GM12878 (cell line): ENCODE measurements around the gene FXYD1.

Source experiments
- BRCA1 ChIP-seq: IDR thresholded peaks from 2 replicates; pipeline ENCODE4 v1.6.1; 2011; ENCODE audit warnings: low read depth, low read length, improper control_type of control experiment
- CBFB ChIP-seq: IDR thresholded peaks from 2 replicates; pipeline ENCODE4 v1.6.1; 2016; ENCODE audit warnings: antibody characterized with exemption, low read depth
- EGR1 ChIP-seq, 2 experiments: IDR thresholded peaks; 1 replicate in 1 of 2; 2 replicates in 1 of 2; pipeline ENCODE4 v1.6.1; 2011 to 2012; ENCODE audit warnings: low read depth in 2 of 2, low read length in 2 of 2, borderline replicate concordance in 1 of 2, mild to moderate bottlenecking in 1 of 2, moderate library complexity in 1 of 2
- FOXM1 ChIP-seq: IDR thresholded peaks from 2 replicates; pipeline ENCODE4 v1.6.1; 2012; ENCODE audit warnings: low read depth, mild to moderate bottlenecking, inconsistent platforms, low read length, moderate library complexity
- NRF1 ChIP-seq: conservative IDR thresholded peaks from 2 replicates; pipeline ENCODE4 v1.6.1; 2011; ENCODE audit warnings: mild to moderate bottlenecking, low read depth, low read length, improper control_type of control experiment
- TF ChIP-seq, protein P1 (sequence below): fragments of 150-350 bp; IDR thresholded peaks from 2 replicates; pipeline ENCODE4 v1.6.1; 2016; ENCODE audit warnings: low read depth, low read length
- TF ChIP-seq, protein P2 (sequence below): IDR thresholded peaks from 2 replicates; pipeline ENCODE4 v1.6.1; 2012; ENCODE audit warnings: low read depth, low read length, improper control_type of control experiment
- TF ChIP-seq, protein P3 (sequence below), 3 experiments: IDR thresholded peaks in 2 of 3; conservative IDR thresholded peaks in 1 of 3; 2 replicates each; pipeline ENCODE4 v1.5.1; 2011; ENCODE audit warnings: low read depth in 3 of 3, low read length in 3 of 3, mild to moderate bottlenecking in 3 of 3, control low read depth in 2 of 3, moderate library complexity in 2 of 3, inconsistent platforms in 1 of 3, mixed read lengths in 1 of 3; ENCODE audit not compliant: control insufficient read depth in 2 of 3, insufficient read depth in 1 of 3; ENCODE audit errors: extremely low read depth in 1 of 3

DNA sequence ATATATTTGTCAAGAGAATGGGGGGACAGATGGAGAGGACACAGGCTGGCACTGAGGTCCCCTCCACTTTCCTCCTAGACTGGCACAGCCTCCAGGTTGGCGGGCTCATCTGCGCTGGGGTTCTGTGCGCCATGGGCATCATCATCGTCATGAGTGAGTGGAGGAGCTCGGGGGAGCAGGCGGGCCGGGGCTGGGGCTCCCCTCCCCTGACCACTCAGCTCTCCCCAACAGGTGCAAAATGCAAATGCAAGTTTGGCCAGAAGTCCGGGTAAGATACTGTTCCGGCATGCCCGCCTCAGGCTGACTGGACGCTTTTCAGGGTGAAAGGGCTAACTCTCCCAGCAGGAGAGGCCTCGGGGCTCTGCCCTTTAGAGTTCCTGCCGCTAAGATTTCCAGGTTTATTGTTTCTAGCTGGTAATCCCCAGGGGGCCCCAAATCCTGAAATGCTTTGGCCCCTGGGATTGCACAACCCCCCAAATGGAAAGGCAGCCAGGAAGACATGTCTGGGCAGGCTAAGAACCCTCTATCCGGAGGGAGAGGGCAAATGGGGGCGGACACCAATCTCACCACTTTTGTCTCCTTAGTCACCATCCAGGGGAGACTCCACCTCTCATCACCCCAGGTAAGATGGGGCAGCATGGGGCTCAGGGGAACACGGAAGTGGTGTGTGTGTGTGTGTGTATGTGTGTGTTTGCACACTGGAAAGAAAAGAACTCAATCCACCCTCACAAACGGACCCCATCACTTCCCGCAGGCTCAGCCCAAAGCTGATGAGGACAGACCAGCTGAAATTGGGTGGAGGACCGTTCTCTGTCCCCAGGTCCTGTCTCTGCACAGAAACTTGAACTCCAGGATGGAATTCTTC lies 15.7 kb upstream of the FXYD1 start:
- TF ChIP-seq BRCA1 (no peak), CBFB (no peak), FOXM1 (no peak), EGR1 (IDR thresholded peaks at IDR 0.05; ENCODE audit: borderline replicate concordance in 1 of 2, low read depth in 2 of 2, low read length in 2 of 2) (no peak), NRF1 (no peak)
- TF ChIP-seq, protein P1, sequence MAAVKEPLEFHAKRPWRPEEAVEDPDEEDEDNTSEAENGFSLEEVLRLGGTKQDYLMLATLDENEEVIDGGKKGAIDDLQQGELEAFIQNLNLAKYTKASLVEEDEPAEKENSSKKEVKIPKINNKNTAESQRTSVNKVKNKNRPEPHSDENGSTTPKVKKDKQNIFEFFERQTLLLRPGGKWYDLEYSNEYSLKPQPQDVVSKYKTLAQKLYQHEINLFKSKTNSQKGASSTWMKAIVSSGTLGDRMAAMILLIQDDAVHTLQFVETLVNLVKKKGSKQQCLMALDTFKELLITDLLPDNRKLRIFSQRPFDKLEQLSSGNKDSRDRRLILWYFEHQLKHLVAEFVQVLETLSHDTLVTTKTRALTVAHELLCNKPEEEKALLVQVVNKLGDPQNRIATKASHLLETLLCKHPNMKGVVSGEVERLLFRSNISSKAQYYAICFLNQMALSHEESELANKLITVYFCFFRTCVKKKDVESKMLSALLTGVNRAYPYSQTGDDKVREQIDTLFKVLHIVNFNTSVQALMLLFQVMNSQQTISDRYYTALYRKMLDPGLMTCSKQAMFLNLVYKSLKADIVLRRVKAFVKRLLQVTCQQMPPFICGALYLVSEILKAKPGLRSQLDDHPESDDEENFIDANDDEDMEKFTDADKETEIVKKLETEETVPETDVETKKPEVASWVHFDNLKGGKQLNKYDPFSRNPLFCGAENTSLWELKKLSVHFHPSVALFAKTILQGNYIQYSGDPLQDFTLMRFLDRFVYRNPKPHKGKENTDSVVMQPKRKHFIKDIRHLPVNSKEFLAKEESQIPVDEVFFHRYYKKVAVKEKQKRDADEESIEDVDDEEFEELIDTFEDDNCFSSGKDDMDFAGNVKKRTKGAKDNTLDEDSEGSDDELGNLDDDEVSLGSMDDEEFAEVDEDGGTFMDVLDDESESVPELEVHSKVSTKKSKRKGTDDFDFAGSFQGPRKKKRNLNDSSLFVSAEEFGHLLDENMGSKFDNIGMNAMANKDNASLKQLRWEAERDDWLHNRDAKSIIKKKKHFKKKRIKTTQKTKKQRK, result no peak
- TF ChIP-seq, protein P2, sequence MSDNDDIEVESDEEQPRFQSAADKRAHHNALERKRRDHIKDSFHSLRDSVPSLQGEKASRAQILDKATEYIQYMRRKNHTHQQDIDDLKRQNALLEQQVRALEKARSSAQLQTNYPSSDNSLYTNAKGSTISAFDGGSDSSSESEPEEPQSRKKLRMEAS, result no peak
- TF ChIP-seq, protein P3, sequence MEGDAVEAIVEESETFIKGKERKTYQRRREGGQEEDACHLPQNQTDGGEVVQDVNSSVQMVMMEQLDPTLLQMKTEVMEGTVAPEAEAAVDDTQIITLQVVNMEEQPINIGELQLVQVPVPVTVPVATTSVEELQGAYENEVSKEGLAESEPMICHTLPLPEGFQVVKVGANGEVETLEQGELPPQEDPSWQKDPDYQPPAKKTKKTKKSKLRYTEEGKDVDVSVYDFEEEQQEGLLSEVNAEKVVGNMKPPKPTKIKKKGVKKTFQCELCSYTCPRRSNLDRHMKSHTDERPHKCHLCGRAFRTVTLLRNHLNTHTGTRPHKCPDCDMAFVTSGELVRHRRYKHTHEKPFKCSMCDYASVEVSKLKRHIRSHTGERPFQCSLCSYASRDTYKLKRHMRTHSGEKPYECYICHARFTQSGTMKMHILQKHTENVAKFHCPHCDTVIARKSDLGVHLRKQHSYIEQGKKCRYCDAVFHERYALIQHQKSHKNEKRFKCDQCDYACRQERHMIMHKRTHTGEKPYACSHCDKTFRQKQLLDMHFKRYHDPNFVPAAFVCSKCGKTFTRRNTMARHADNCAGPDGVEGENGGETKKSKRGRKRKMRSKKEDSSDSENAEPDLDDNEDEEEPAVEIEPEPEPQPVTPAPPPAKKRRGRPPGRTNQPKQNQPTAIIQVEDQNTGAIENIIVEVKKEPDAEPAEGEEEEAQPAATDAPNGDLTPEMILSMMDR (IDR thresholded peaks at IDR 0.05 in 2 of 3, conservative IDR thresholded peaks at IDR 0.05 in 1 of 3; ENCODE audit: control insufficient read depth in 2 of 3, extremely low read depth in 1 of 3, insufficient read depth in 1 of 3, low read depth in 3 of 3, low read length in 3 of 3), result no peak
